Glomerular endothelial cell (primary cell): Measurements from ENCODE around the gene FAM13A. TPM values are rescaled to one million over a fixed set of nuclear protein-coding genes. Genes with fewer than 3 reads are reported as not detected.
"Not testable (repeated sequence)": the region's sequence is repeated elsewhere in the genome, so short reads cannot be mapped to it uniquely, and the experiment has no call there.

Source experiments
- DNase-seq: peaks from one replicate; pipeline ENCODE4 v3.0.0-alpha.2; 2011; ENCODE audit warnings: low read depth, low spot score; ENCODE audit errors: extremely low read depth
- total RNA-seq: library from RNA; depleted of rRNA; stranded (reverse); fragments of >200 nt; gene quantifications from 2 replicates; pipeline ENCODE4 v1.2.3, GENCODE V29; 2015

The FAM13A gene
- total RNA-seq, 1 donor from 2014 or later: 7.5 TPM

- no peak for DNase-seq
Measured at GRCh38 chr4:88858752-88859151, 198.2 kb downstream of the FAM13A start.

- no peak for DNase-seq
Measured at GRCh38 chr4:88857588-88857987, 199.4 kb downstream of the FAM13A start.

- DNase-seq: no peak
Measured at GRCh38 chr4:88854481-88854880, 202.5 kb downstream of the FAM13A start.

- not testable (repeated sequence) for DNase-seq
Measured at GRCh38 chr4:88853583-88853982, 203.4 kb downstream of the FAM13A start.

- DNase-seq: no peak
Measured at GRCh38 chr4:88846206-88846790, 210.7 kb downstream of the FAM13A start.

GRCh38 chr4:88843067-88843685, 213.8 kb downstream of the FAM13A start:
- no peak for DNase-seq

GRCh38 chr4:88841635-88842034, 215.3 kb downstream of the FAM13A start:
- DNase-seq: no peak

GRCh38 chr4:88836216-88836615, 220.8 kb downstream of the FAM13A start:
- DNase-seq: no peak

- DNase-seq: no peak
Measured at GRCh38 chr4:88831031-88831430, 226.0 kb downstream of the FAM13A start.

- no peak for DNase-seq
Measured at GRCh38 chr4:88830598-88830997, 226.4 kb downstream of the FAM13A start.

GRCh38 chr4:88828842-88829571, 228.0 kb downstream of the FAM13A start:
- no peak for DNase-seq

GRCh38 chr4:88827442-88827841, 229.5 kb downstream of the FAM13A start:
- DNase-seq: no peak

- DNase-seq: no peak
Measured at GRCh38 chr4:88826771-88827170, 230.2 kb downstream of the FAM13A start.

GRCh38 chr4:88825931-88826330, 231.1 kb downstream of the FAM13A start:
- DNase-seq: no peak

- peak; percentile 87 for DNase-seq
Measured at GRCh38 chr4:88823058-88823919, 233.7 kb downstream of the FAM13A start.

GRCh38 chr4:88822034-88822789, 234.8 kb downstream of the FAM13A start:
- no peak for DNase-seq

GRCh38 chr4:88821522-88821921, 235.5 kb downstream of the FAM13A start:
- no peak for DNase-seq

- no peak for DNase-seq
Measured at GRCh38 chr4:88820698-88821415, 236.1 kb downstream of the FAM13A start.

GRCh38 chr4:88819818-88820697, 236.9 kb downstream of the FAM13A start:
- no peak for DNase-seq
